HCT116 (cell line): ENCODE results near the gene TBX15. TPM values are rescaled to one million over a fixed set of nuclear protein-coding genes. Genes with fewer than 3 reads are reported as not detected.

ENCODE experiments used
- ATAC-seq: fragments of 200-7000 bp; cut with Tn5 transposase; 2 replicates; pipeline ENCODE4 v1.9.1; 2020; ENCODE audit warnings: mild to moderate bottlenecking, moderate library complexity
- BruUV-seq: library from RNA; stranded (reverse); fragments of 400-500 nt; replicated peaks from 2 replicates; lab custom pipeline; 2021; lab: Mats Ljungman, UMichigan
- CTCF ChIA-PET: fragments of 300-600 bp; sonication (Branson Sonifier 250); formaldehyde crosslinking; loops from one replicate; lab custom pipeline; 2021; ENCODE audit warnings: antibody characterized with exemption; lab: Charles Lee
- POLR2A ChIA-PET: fragments of 300-600, 350-600 bp; sonication (Branson Sonifier 250); formaldehyde crosslinking; loops from one replicate; lab custom pipeline; 2021; ENCODE audit warnings: antibody characterized with exemption; lab: Charles Lee
- RAD21 ChIA-PET, 2 experiments: fragments of 300-600 bp; sonication (Branson Sonifier 250); formaldehyde crosslinking; loops; one replicate each; lab custom pipeline; 2023; ENCODE audit warnings: low total read pairs in 2 of 2; ENCODE audit not compliant: uncharacterized antibody in 2 of 2, unreplicated experiment in 2 of 2, low non-redundant PET in 1 of 2; lab: Charles Lee
- DNase-seq: peaks from one replicate; pipeline ENCODE4 v3.0.0-alpha.2; 2010; ENCODE audit warnings: low read depth, low spot score
- H2AFZ ChIP-seq: fragments of 200-600 bp; shearing (Covaris generic), sonication (generic); 2 replicates; pipeline ENCODE4 v1.6.1; 2017; ENCODE audit warnings: low read depth, mixed run types, mixed read lengths, antibody characterized with exemption, low read length; ENCODE audit not compliant: poor library complexity, severe bottlenecking
- H3K27ac ChIP-seq: 2 replicates; pipeline ENCODE4 v1.5.1; 2012; ENCODE audit warnings: low read depth, low read length
- H3K27me3 ChIP-seq: fragments of 200-600 bp; sonication (generic); 2 replicates; pipeline ENCODE4 v1.6.1; 2016; ENCODE audit warnings: mixed run types, low read length, mixed read lengths; ENCODE audit not compliant: insufficient read depth
- H3K36me3 ChIP-seq, 2 experiments: fragments of 200-500 bp in 1 of 2; fragments of 200-600 bp in 1 of 2; sonication (Bioruptor generic) in 1 of 2; sonication (generic) in 1 of 2; 2 replicates each; pipeline versions ENCODE4 v1.5.1 to v1.6.1; 2014 to 2016; ENCODE audit warnings: low read length in 2 of 2, inconsistent platforms in 1 of 2, mixed read lengths in 1 of 2, mixed run types in 1 of 2; ENCODE audit not compliant: insufficient read depth in 2 of 2, control insufficient read depth in 1 of 2
- H3K4me1 ChIP-seq, 2 experiments: fragments of 200-600 bp in 1 of 2; sonication (generic) in 1 of 2; 2 replicates each; pipeline versions ENCODE4 v1.5.1 to v1.6.1; 2012 to 2017; ENCODE audit warnings: low read length in 2 of 2, inconsistent platforms in 1 of 2, mild to moderate bottlenecking in 1 of 2, mixed read lengths in 1 of 2, mixed run types in 1 of 2, moderate library complexity in 1 of 2; ENCODE audit not compliant: insufficient read depth in 2 of 2, control insufficient read depth in 1 of 2
- H3K4me2 ChIP-seq: fragments of 200-600 bp; sonication (generic); 2 replicates; pipeline ENCODE4 v1.6.1; 2017; ENCODE audit warnings: mixed run types, low read length, mixed read lengths
- H3K4me3 ChIP-seq, 2 experiments: fragments of 200-600 bp in 1 of 2; sonication (generic) in 1 of 2; replicated peaks in 1 of 2; 2 replicates each; pipeline ENCODE4 v1.5.1; 2011 to 2016; ENCODE audit warnings: low read length in 2 of 2, control low read depth in 1 of 2, low read depth in 1 of 2, mild to moderate bottlenecking in 1 of 2, mixed read lengths in 1 of 2, mixed run types in 1 of 2
- H3K79me2 ChIP-seq: fragments of 200-600 bp; sonication (generic); 2 replicates; pipeline ENCODE4 v1.6.1; 2017; ENCODE audit warnings: mild to moderate bottlenecking, mixed run types, low read length, moderate library complexity, mixed read lengths; ENCODE audit not compliant: insufficient read depth
- H3K9ac ChIP-seq: fragments of 200-600 bp; sonication (generic); 2 replicates; pipeline ENCODE4 v1.6.1; 2016; ENCODE audit warnings: low read length, mixed read lengths
- H3K9me2 ChIP-seq: fragments of 200-600 bp; sonication (generic), shearing (Covaris generic); 2 replicates; pipeline ENCODE4 v1.6.1; 2017; ENCODE audit warnings: mixed run types, mild to moderate bottlenecking, moderate library complexity; ENCODE audit not compliant: insufficient read depth
- H3K9me3 ChIP-seq, 2 experiments: fragments of 200-500 bp in 1 of 2; fragments of 200-600 bp in 1 of 2; sonication (Bioruptor generic) in 1 of 2; sonication (generic) in 1 of 2; 2 replicates each; pipeline ENCODE4 v1.6.1; 2014 to 2017; ENCODE audit warnings: low read length in 2 of 2, mixed read lengths in 2 of 2, inconsistent platforms in 1 of 2, low read depth in 1 of 2, mild to moderate bottlenecking in 1 of 2, mixed run types in 1 of 2, moderate library complexity in 1 of 2; ENCODE audit not compliant: control insufficient read depth in 1 of 2, insufficient read depth in 1 of 2
- H4K20me1 ChIP-seq: fragments of 200-600 bp; sonication (generic), shearing (Covaris generic); 2 replicates; pipeline ENCODE4 v1.6.1; 2017; ENCODE audit warnings: mixed run types, mild to moderate bottlenecking, moderate library complexity; ENCODE audit not compliant: insufficient read depth
- ATF3 ChIP-seq: IDR thresholded peaks from 2 replicates; pipeline ENCODE4 v1.6.1; 2012
- CBX3 ChIP-seq: IDR thresholded peaks from 2 replicates; pipeline ENCODE4 v1.6.1; 2012; ENCODE audit warnings: low read depth
- REST ChIP-seq: IDR thresholded peaks from 2 replicates; pipeline ENCODE4 v1.6.1; 2012; ENCODE audit warnings: low read depth
- TCF7L2 ChIP-seq: IDR thresholded peaks from 2 replicates; pipeline ENCODE4 v1.7.0; 2011; ENCODE audit warnings: borderline replicate concordance, inconsistent platforms; ENCODE audit not compliant: insufficient read depth, insufficient read length; ENCODE audit errors: extremely low read depth
- YY1 ChIP-seq: IDR thresholded peaks from 2 replicates; pipeline ENCODE4 v1.6.1; 2011; ENCODE audit warnings: low read length, low read depth, moderate library complexity, mild to moderate bottlenecking; ENCODE audit not compliant: insufficient replicate concordance; ENCODE audit errors: extremely low read depth
- intact Hi-C: fragments of 100-400 bp; cut with micrococcal nuclease; formaldehyde crosslinking; loops from 2 replicates; pipeline ENCODE4 v1.10.0; 2022
- total RNA-seq: library from RNA; stranded (reverse); gene quantifications from one replicate; pipeline ENCODE4 v1.2.1, GENCODE V29; 2021; ENCODE audit not compliant: unreplicated experiment
- TF ChIP-seq, protein P1 (sequence below), 3 experiments: fragments of 200-600 bp in 1 of 3; sonication (generic) in 1 of 3; IDR thresholded peaks in 2 of 3; conservative IDR thresholded peaks in 1 of 3; 2 replicates each; pipeline ENCODE4 v1.5.1; 2012 to 2017; ENCODE audit warnings: low read depth in 2 of 3, low read length in 2 of 3, antibody characterized with exemption in 1 of 3, borderline replicate concordance in 1 of 3, control low read depth in 1 of 3, mild to moderate bottlenecking in 1 of 3, mixed read lengths in 1 of 3, mixed run types in 1 of 3, moderate library complexity in 1 of 3; ENCODE audit not compliant: insufficient read depth in 1 of 3

TBX15 gene
- total RNA-seq, 1 experiment from 2014 or later = not detected

DNA sequence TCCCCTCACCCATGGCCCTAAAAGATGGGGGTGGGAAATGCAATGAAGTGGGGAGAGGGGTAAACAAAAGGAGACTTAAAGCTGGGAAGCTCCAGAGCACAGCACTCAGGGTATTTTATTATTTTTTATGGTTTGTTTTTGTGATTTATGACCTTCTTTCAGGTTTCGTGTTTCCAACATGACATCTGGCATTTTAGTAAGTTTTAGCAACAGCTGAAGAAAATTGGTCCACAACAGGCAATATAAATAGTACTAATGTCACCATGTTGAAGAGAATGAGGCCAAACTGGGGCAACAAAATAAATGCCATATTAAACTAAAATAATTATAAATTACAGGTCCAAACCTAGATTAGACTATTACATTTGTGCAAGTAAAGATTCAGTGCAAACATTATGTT is 56.3 kb downstream of the TBX15 start:
- no peak for TF ChIP-seq ATF3
- no peak for TF ChIP-seq CBX3
- TF ChIP-seq, protein P1, sequence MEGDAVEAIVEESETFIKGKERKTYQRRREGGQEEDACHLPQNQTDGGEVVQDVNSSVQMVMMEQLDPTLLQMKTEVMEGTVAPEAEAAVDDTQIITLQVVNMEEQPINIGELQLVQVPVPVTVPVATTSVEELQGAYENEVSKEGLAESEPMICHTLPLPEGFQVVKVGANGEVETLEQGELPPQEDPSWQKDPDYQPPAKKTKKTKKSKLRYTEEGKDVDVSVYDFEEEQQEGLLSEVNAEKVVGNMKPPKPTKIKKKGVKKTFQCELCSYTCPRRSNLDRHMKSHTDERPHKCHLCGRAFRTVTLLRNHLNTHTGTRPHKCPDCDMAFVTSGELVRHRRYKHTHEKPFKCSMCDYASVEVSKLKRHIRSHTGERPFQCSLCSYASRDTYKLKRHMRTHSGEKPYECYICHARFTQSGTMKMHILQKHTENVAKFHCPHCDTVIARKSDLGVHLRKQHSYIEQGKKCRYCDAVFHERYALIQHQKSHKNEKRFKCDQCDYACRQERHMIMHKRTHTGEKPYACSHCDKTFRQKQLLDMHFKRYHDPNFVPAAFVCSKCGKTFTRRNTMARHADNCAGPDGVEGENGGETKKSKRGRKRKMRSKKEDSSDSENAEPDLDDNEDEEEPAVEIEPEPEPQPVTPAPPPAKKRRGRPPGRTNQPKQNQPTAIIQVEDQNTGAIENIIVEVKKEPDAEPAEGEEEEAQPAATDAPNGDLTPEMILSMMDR (IDR thresholded peaks at IDR 0.05 in 2 of 3, conservative IDR thresholded peaks at IDR 0.05 in 1 of 3; ENCODE audit: borderline replicate concordance in 1 of 3, insufficient read depth in 1 of 3, low read depth in 2 of 3, low read length in 2 of 3) = no peak
- no peak for TF ChIP-seq TCF7L2
- Histone ChIP-seq H3K9me3 (no peaks in the 10 kb centered on the region), H3K4me2 (no peak overlapping the region), H3K27ac (no peak overlapping the region), H3K27me3 (no peaks in the 10 kb centered on the region; the same call in 1 of the 2 replicates), H3K4me3 (no peak overlapping the region), H3K9ac (no peak overlapping the region), H3K9me2 (no peaks in the 10 kb centered on the region), H4K20me1 (no peaks in the 10 kb centered on the region; the same call in 1 of the 2 replicates), H2AFZ (no peak overlapping the region), H3K36me3 (no peaks in the 10 kb centered on the region), H3K4me1 (no peaks in the 10 kb centered on the region), H3K79me2 (no peaks in the 10 kb centered on the region)
- CTCF ChIA-PET = no interaction called here
- no peak for DNase-seq
- intact Hi-C loops = no loop called here
- POLR2A ChIA-PET = no interaction called here
- ATAC-seq = no peak
- RAD21 ChIA-PET = no interaction called here
- BruUV-seq = no TSS peak

GRCh38 chr1:118928739-118929554 is 59.2 kb downstream of the TBX15 start:
- H3K27me3 ChIP-seq = peaks cover 7% of the 10 kb centered on the region; the same call in 1 of the 2 replicates
- ChIA-PET CTCF (no interaction called here), RAD21 (no interaction called here), POLR2A (no interaction called here)
- no peaks in the 10 kb centered on the region for H3K79me2 ChIP-seq
- DNase-seq (no peak), ATAC-seq (no peak)
- no peak overlapping the region for H3K27ac ChIP-seq
- H3K4me2 ChIP-seq = no peak overlapping the region
- intact Hi-C loops = no loop called here
- BruUV-seq = no TSS peak
- H3K36me3 ChIP-seq = no peaks in the 10 kb centered on the region
- H3K9ac ChIP-seq = no peak overlapping the region
- no peak overlapping the region for H3K4me3 ChIP-seq
- H3K9me2 ChIP-seq = no peaks in the 10 kb centered on the region
- no peak overlapping the region for H2AFZ ChIP-seq
- no peaks in the 10 kb centered on the region; the same call in 1 of the 2 replicates for H4K20me1 ChIP-seq
- TF ChIP-seq REST = peak; percentile 78
- no peak for TF ChIP-seq YY1
- no peaks in the 10 kb centered on the region for H3K9me3 ChIP-seq
- no peaks in the 10 kb centered on the region for H3K4me1 ChIP-seq
